HG02623 (cell line): ENCODE results near the gene FAM114A2.

Experiments
- ATAC-seq: cut with Tn5 transposase; IDR thresholded peaks from one replicate; pipeline ENCODE4 v1.9.1; 2021; ENCODE audit warnings: moderate library complexity; ENCODE audit not compliant: unreplicated experiment

The FAM114A2 gene

GRCh38 chr5:153952057-153952456 is 86.7 kb downstream of the FAM114A2 start:
- ATAC-seq = no peak

GRCh38 chr5:153941265-153941664 is 97.4 kb downstream of the FAM114A2 start:
- ATAC-seq = no peak
